G401.6 (cell line): ENCODE measurements around the gene NLRP5.
"Not testable (repeated sequence)": the region's sequence is repeated elsewhere in the genome, so short reads cannot be mapped to it uniquely, and the experiment has no call there.

Source experiments
- FAIRE-seq: peaks from 2 replicates; lab custom pipeline; 2012; peaks lifted over from hg19 to GRCh38; lab: Jason Lieb, UNC

The NLRP5 gene

GRCh38 chr19:56076498-56076897 is 89.9 kb downstream of the NLRP5 start:
- FAIRE-seq: peak; percentile 57

- no peak for FAIRE-seq
These were observed 93.0 kb downstream of the NLRP5 start for GRCh38 chr19:56079609-56080008.

- no peak for FAIRE-seq
These were observed 94.3 kb downstream of the NLRP5 start for GRCh38 chr19:56080669-56081401.

GRCh38 chr19:56083668-56084067 is 97.1 kb downstream of the NLRP5 start:
- FAIRE-seq: no peak

- no peak for FAIRE-seq
These were observed 98.4 kb downstream of the NLRP5 start for GRCh38 chr19:56084835-56085536.

- FAIRE-seq: no peak
These were observed 99.1 kb downstream of the NLRP5 start for GRCh38 chr19:56085571-56086275.

- no peak for FAIRE-seq
These were observed 100.3 kb downstream of the NLRP5 start for GRCh38 chr19:56086671-56087430.

GRCh38 chr19:56087647-56088496 is 101.3 kb downstream of the NLRP5 start:
- FAIRE-seq: no peak

- FAIRE-seq: no peak
These were observed 102.1 kb downstream of the NLRP5 start for GRCh38 chr19:56088497-56089215.

- no peak for FAIRE-seq
These were observed 102.8 kb downstream of the NLRP5 start for GRCh38 chr19:56089344-56089743.

GRCh38 chr19:56091066-56091490 is 104.5 kb downstream of the NLRP5 start:
- no peak for FAIRE-seq

- FAIRE-seq: no peak
These were observed 105.4 kb downstream of the NLRP5 start for GRCh38 chr19:56091751-56092546.

GRCh38 chr19:56092685-56093631 is 106.4 kb downstream of the NLRP5 start:
- no peak for FAIRE-seq

- FAIRE-seq: no peak
These were observed 107.9 kb downstream of the NLRP5 start for GRCh38 chr19:56094449-56094848.

- no peak for FAIRE-seq
These were observed 110.1 kb downstream of the NLRP5 start for GRCh38 chr19:56096665-56097064.

GRCh38 chr19:56097306-56097705 is 110.7 kb downstream of the NLRP5 start:
- FAIRE-seq: no peak

GRCh38 chr19:56097776-56098175 is 111.2 kb downstream of the NLRP5 start:
- no peak for FAIRE-seq

GRCh38 chr19:56098237-56098636 is 111.7 kb downstream of the NLRP5 start:
- FAIRE-seq: not testable (repeated sequence)
